ENCODE measurements around the gene RIMKLA. TPM values are rescaled to one million over a fixed set of nuclear protein-coding genes. Genes with fewer than 3 reads are reported as not detected.
A peak's percentile ranks its signal among the peaks of the same experiment; 100 is the strongest.

RIMKLA gene
- total and polyA plus RNA-seq, 5 experiments from 2014 or later: 0.05 to 0.19 (median 0.11) TPM; not detected in 2

DNA sequence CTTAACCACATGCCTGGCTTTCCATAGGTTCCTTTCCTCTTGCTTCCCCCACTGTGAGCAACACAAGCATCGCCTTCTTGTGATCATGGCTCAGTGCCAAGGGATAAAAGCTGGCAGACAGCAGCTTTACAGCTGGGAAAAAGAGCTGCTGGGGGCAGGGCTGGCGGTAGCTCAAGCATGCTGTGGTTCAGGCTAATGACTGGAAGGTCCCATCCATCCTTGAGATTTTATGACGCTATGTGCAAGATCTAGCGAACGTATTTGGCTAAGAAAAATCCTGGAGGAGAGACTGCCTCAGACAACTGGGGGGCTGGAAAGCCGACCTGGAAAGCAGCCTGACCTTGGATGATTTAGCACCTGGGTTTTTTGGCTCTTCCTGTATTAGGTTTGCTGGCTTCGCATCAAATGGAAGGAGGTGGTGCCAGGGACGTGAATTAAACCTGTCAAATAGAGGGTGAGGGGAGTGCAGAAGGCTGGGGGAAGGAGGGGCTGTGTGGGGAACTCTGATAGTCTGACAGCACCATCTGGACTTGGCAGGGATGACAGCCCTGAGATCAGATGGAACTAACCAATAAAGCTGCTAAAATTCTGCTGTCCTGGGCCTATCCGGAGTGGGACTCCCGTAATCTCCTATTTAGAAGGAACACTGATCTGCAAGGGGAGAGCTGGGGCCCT is 40.5 kb downstream of the RIMKLA start:
- Mint-ChIP-seq H3K9me3 (no peaks in the 10 kb centered on the region), H3K4me3 (no peak overlapping the region), H3K27ac (peak overlapping the region in 1 of 10 donors; percentile 21), H3K4me1 (peaks cover 0 to 2% (median 0%) of the 10 kb centered on the region in 4 donors), H3K27me3 (peaks cover 0 to 2% (median 2%) of the 10 kb centered on the region in 5 donors), H3K36me3 (no peaks in the 10 kb centered on the region)
- POLR2A ChIA-PET: no interaction called here
- no peak for DNase-seq
- ATAC-seq: no peak

DNA sequence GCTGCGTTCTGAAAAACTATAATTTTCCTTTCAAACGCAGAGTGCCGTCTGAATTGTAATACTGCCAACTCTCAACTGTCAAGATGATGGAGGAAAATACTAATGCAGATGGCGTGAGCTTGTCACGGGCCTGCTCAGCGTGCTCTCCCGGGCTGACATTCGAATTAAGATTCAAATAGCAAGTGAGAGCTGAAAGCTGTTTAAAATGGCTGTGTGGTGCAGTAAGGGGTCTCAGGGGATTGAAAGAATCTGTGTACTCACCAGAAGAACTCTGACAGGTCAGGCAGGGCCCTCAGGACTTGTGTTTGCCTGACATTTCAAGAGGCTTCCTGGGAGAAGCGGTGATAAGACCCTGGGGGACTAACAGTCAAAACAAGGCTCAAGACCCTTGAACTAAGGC is 42.1 kb downstream of the RIMKLA start:
- POLR2A ChIA-PET: no interaction called here
- ATAC-seq (no peak), DNase-seq (no peak)
- H3K36me3 Mint-ChIP-seq: no peaks in the 10 kb centered on the region
- no peak overlapping the region for H3K27ac Mint-ChIP-seq
- H3K4me1 Mint-ChIP-seq: peaks cover 0 to 2% (median 0%) of the 10 kb centered on the region in 4 donors
- H3K9me3 Mint-ChIP-seq: no peaks in the 10 kb centered on the region
- peaks cover 0 to 2% (median 2%) of the 10 kb centered on the region in 5 donors for H3K27me3 Mint-ChIP-seq
- H3K4me3 Mint-ChIP-seq: no peak overlapping the region

DNA sequence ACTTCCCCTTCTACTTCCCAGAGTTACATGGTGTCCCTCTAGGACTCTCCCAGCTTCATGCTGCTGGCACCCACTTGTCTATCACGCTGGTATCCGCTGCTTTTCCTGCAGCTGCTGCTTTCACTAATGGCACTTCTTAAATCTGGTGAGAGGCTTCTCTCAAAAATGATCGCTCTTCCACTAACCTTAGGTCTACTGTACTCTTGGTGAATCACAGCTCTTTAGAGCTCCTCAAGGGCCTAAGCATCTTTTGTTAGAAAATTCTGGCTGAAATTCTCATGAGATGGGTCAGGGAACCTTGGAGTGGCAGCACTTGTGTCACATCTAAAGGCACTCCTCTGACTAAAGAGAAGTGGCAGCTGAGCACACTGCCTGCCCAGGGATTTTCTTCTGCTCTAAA is 43.1 kb downstream of the RIMKLA start:
- Mint-ChIP-seq H3K27ac (no peak overlapping the region), H3K9me3 (no peaks in the 10 kb centered on the region), H3K4me3 (no peak overlapping the region), H3K36me3 (no peaks in the 10 kb centered on the region), H3K4me1 (peaks cover 0 to 2% (median 0%) of the 10 kb centered on the region in 4 donors), H3K27me3 (peaks cover 0 to 2% (median 0%) of the 10 kb centered on the region in 5 donors)
- DNase-seq (no peak), ATAC-seq (no peak)
- POLR2A ChIA-PET: no interaction called here

DNA sequence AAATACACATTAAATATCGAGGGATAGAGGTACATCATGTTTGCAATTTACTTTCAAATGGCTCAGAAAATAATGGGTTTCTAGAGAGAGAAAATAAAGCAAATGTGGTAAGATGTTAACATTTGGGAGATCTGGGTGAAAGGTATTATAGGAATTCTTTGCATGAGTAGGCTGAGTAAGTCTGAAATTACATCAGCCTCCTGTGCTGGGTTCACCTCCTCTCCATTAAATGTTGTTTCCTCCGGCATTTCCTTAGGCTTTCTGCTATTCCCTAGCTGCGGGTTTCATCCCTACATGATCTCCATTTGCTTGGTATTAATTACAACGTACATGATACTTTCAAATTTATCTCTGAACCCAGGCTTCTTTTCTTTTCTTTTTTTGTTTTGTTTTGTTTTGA is 43.6 kb downstream of the RIMKLA start:
- Mint-ChIP-seq H3K36me3 (no peaks in the 10 kb centered on the region), H3K9me3 (no peaks in the 10 kb centered on the region), H3K27me3 (peaks cover 0 to 2% (median 0%) of the 10 kb centered on the region in 5 donors), H3K27ac (no peak overlapping the region), H3K4me1 (peaks cover 0 to 2% (median 0%) of the 10 kb centered on the region in 4 donors), H3K4me3 (no peak overlapping the region)
- POLR2A ChIA-PET: no interaction called here
- DNase-seq: no peak
- ATAC-seq: no peak

DNA sequence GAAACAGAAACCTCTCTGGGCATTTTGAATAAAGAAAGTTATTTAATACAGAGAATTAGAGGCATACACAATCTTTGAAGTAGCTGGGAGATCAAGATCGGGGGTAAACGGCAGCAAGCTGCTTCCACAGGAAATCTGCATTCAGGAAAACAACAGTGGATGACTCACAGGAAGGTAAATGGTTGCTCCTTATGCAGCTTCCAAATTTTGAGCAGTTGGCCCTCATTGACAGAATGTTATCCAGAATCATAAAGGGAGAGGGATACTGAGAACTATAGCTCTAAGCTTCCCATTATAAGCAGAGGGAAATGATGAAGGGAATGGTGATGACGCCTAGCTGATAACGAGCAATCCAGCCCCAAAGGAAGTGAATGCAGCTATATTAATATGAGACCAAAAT is 46.6 kb downstream of the RIMKLA start:
- no peaks in the 10 kb centered on the region for H3K36me3 Mint-ChIP-seq
- POLR2A ChIA-PET: no interaction called here
- ATAC-seq: no peak

DNA sequence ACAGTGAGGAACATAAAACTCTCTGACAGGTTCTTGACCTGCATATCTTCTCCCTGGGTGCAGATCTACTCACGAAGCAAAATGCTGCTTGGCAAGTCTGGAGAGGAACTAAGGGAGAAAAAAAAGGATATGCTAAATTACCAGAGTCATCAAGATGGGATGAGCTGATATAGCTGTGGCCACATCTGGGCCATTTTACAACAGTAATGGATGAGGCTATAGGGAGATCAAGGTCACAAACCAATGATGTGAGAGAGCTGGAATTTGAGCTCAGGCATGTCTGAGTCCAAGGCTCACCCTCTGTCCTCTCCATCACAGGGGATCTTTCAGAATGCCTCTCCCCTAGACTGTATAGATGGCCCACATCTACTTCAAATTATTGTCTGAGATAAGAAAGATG is 49.0 kb downstream of the RIMKLA start:
- peaks cover 0 to 2% (median 0%) of the 10 kb centered on the region in 5 donors for H3K27me3 Mint-ChIP-seq
- DNase-seq (no peak), ATAC-seq (no peak)
- H3K36me3 Mint-ChIP-seq: no peaks in the 10 kb centered on the region
- POLR2A ChIA-PET: no interaction called here
- H3K27ac Mint-ChIP-seq: no peak overlapping the region
- H3K4me3 Mint-ChIP-seq: no peak overlapping the region
- H3K9me3 Mint-ChIP-seq: no peaks in the 10 kb centered on the region
- no peaks in the 10 kb centered on the region for H3K4me1 Mint-ChIP-seq

More for the DNA sequence above, 46.6 kb downstream of the RIMKLA start:
- H3K9me3 Mint-ChIP-seq: no peaks in the 10 kb centered on the region
- H3K27me3 Mint-ChIP-seq: peaks cover 0 to 2% (median 0%) of the 10 kb centered on the region in 5 donors
- no peak overlapping the region for H3K27ac Mint-ChIP-seq
- H3K4me1 Mint-ChIP-seq: peaks cover 0 to 2% (median 0%) of the 10 kb centered on the region in 4 donors
- no peak for DNase-seq
- H3K4me3 Mint-ChIP-seq: no peak overlapping the region

DNA sequence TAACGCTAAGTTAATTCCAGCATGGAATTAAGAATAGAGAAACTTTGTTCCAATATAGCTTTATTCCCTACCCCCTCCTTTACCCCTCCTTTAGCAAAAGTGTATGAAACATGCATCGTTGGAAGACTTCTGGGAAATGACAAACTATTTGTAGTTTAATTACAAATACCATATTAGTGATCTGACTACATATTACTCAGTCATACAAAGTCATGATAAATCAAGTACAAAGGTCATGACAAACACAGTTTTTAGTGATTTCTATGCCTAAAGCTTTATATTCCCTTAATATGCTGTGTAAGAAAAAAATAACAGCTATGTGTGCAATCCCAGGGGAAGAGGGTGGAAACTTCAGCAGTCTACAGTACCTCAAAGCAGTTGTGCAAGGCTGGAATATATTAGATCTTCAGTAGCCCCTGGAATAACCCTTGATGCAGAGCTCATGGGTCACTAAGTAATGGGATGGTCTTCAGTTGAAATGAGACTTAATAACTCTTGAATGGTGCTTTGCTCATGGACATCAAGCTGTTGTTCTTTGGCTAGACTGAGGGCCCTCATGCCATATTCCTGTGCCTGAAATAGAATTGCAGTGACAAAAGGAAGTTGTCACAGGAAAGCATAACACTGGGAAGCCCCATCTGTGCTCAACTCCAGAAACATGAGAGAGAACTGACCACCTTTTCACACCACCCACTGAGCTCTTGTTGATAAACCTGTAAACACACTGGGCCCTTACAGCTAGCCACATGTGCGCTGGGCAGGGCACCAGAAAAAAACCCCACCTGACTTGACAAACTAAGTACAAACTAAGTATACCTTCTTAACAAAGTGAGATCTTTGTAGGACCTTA is 49.9 kb downstream of the RIMKLA start:
- no peaks in the 10 kb centered on the region for H3K9me3 Mint-ChIP-seq
- no peak overlapping the region for H3K27ac Mint-ChIP-seq
- H3K27me3 Mint-ChIP-seq: no peaks in the 10 kb centered on the region
- ATAC-seq: no peak
- POLR2A ChIA-PET: no interaction called here
- DNase-seq: no peak
- H3K4me3 Mint-ChIP-seq: no peak overlapping the region
- no peaks in the 10 kb centered on the region for H3K4me1 Mint-ChIP-seq
- peaks cover 0 to 3% (median 2%) of the 10 kb centered on the region in 3 donors for H3K36me3 Mint-ChIP-seq

DNA sequence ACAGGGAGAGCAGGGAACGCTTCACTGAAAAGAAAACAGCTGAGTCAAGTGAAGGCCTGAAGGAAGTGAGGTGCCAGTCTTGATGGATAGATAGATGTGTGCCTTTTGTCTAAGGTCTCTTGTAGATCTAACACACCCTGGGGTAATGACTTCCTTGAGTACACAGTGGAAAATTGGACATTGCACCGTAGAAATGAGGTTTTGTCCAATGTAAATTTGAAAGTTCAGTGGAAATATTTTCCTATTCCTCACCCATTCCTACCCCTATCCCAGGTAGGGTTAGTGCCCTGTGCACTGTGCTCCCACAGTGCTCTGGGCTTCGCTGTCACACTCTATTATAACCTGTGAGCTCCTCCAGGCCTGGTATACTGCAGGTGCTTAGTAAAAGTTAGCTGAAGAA is 50.9 kb downstream of the RIMKLA start:
- Mint-ChIP-seq H3K36me3 (peaks cover 0 to 3% (median 2%) of the 10 kb centered on the region in 3 donors), H3K4me3 (no peak overlapping the region), H3K27ac (no peak overlapping the region), H3K4me1 (no peaks in the 10 kb centered on the region), H3K27me3 (no peaks in the 10 kb centered on the region), H3K9me3 (no peaks in the 10 kb centered on the region)
- POLR2A ChIA-PET: no interaction called here
- DNase-seq: no peak
- no peak for ATAC-seq

DNA sequence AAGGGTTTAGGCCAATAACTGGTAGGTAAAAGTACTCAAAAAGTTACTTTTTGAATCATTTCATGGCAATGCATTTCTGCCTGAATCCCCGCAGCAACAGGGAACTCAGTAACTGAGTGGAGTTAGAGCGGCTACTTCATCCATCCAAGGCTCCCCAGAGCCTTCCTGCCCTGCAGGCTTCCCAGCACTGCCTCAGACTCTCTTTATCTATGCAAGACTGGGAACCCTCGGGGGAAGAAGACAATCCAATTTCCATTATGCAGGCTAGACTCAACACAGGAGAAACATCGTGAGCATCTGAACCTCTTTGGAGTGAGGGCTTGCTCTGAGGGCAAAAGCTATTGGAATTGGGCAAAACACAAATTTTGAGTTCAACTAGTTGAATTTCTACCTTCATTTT is 52.1 kb downstream of the RIMKLA start:
- no peak overlapping the region for H3K4me3 Mint-ChIP-seq
- ATAC-seq: no peak
- peaks cover 0 to 3% (median 2%) of the 10 kb centered on the region in 3 donors for H3K36me3 Mint-ChIP-seq
- no peak overlapping the region for H3K27ac Mint-ChIP-seq
- POLR2A ChIA-PET: no interaction called here
- H3K9me3 Mint-ChIP-seq: no peaks in the 10 kb centered on the region
- no peak for DNase-seq
- H3K4me1 Mint-ChIP-seq: no peaks in the 10 kb centered on the region
- no peaks in the 10 kb centered on the region for H3K27me3 Mint-ChIP-seq

DNA sequence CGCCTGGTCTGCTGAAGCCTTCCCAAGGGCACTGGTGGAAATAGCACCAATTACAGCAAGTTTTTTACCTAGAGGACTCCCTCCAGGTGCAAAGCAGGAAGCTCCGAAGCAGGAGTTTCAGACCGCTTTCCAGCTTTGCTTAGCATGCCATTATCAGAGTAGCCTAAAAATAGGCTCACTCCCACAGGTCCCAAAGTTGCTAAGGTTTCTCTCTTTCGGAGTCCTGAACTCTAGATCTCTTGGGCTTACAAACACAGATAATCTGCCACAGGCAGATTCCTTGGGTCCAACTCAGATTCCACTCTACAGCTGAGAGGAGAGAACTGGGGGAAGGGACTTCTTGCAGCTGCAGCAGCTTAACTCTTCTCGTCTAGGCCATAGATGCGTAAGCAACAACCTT is 52.8 kb downstream of the RIMKLA start:
- Mint-ChIP-seq H3K4me1 (no peaks in the 10 kb centered on the region), H3K36me3 (peaks cover 0 to 3% (median 2%) of the 10 kb centered on the region in 3 donors), H3K27ac (no peak overlapping the region), H3K4me3 (no peak overlapping the region), H3K27me3 (no peaks in the 10 kb centered on the region), H3K9me3 (no peaks in the 10 kb centered on the region)
- no peak for ATAC-seq
- POLR2A ChIA-PET: no interaction called here
- DNase-seq: no peak

DNA sequence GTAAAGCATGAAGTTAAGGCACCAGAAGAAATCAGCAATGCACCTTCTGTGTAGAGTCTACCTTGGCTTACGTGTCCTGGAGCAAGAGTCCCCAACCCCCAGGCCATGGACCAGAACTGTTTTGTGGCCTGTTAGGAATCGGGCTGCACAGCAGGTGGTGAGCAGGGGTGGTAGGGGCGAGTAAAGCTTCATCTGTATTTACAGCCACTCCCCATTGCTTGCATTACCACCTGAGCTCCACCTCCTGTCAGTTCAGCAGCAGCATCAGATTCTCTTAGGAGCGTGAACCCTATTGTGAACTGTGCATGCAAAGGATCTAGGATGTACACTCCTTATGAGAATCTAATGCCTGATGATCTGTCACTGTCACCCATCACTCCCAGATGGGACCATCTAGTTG is 53.7 kb downstream of the RIMKLA start:
- Mint-ChIP-seq H3K27me3 (no peaks in the 10 kb centered on the region), H3K27ac (no peak overlapping the region), H3K36me3 (peaks cover 0 to 3% (median 2%) of the 10 kb centered on the region in 3 donors), H3K4me3 (no peak overlapping the region), H3K9me3 (no peaks in the 10 kb centered on the region), H3K4me1 (no peaks in the 10 kb centered on the region)
- ATAC-seq (no peak), DNase-seq (no peak)
- POLR2A ChIA-PET: interaction anchor here (1.3 kb wide), 1 partner anchor 29 kb away, joined by 3 read pairs; no protein-coding TSS in a partner anchor

DNA sequence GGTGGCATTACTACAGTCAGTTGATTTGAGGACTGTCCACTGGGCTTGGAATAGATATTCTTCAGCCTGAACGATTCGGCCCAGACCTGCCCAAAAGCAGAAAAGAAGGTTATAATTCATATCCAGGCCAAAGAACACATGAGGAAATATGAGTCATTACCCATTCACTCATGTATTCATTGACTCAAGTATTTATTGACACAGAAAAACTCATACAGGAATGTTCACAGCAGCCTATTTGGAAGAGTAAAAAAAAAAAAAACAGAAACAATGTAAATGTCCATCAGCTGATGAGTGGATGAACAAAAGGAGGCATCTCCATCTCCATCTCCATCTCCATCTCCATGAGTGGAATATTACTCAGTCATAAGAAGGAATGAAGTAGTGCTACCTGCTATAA is 59.3 kb downstream of the RIMKLA start:
- Mint-ChIP-seq H3K36me3 (peaks cover 0 to 3% (median 2%) of the 10 kb centered on the region in 3 donors), H3K4me3 (no peak overlapping the region), H3K27me3 (no peaks in the 10 kb centered on the region), H3K9me3 (no peaks in the 10 kb centered on the region), H3K4me1 (no peaks in the 10 kb centered on the region), H3K27ac (no peak overlapping the region)
- ATAC-seq (no peak), DNase-seq (no peak)
- POLR2A ChIA-PET: no interaction called here

DNA sequence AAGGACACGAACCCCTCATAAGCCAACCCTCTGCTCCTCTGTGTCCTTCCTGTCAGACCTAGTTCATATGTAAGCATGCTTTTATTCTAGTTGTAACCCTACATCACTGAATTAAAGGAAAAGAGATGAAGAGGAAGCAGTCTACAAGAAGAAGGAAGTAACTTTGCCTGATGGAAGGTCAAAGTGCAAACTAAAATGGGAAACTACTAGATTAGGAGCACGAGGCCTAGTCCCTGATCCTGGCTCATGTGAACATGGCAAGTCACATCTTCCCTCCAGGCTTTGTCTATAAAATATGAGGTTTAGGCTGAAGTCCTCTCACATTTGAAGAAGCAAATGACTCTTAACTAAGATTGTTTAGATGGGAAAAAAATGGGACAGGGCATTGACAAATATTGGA is 62.1 kb downstream of the RIMKLA start:
- no peaks in the 10 kb centered on the region for H3K9me3 Mint-ChIP-seq
- H3K4me3 Mint-ChIP-seq: no peak overlapping the region
- H3K36me3 Mint-ChIP-seq: no peaks in the 10 kb centered on the region
- POLR2A ChIA-PET: no interaction called here
- no peaks in the 10 kb centered on the region for H3K27me3 Mint-ChIP-seq
- H3K4me1 Mint-ChIP-seq: no peaks in the 10 kb centered on the region
- no peak overlapping the region for H3K27ac Mint-ChIP-seq
- DNase-seq (no peak), ATAC-seq (no peak)
